ENCODE results near the gene USP38.

Gene USP38

DNA sequence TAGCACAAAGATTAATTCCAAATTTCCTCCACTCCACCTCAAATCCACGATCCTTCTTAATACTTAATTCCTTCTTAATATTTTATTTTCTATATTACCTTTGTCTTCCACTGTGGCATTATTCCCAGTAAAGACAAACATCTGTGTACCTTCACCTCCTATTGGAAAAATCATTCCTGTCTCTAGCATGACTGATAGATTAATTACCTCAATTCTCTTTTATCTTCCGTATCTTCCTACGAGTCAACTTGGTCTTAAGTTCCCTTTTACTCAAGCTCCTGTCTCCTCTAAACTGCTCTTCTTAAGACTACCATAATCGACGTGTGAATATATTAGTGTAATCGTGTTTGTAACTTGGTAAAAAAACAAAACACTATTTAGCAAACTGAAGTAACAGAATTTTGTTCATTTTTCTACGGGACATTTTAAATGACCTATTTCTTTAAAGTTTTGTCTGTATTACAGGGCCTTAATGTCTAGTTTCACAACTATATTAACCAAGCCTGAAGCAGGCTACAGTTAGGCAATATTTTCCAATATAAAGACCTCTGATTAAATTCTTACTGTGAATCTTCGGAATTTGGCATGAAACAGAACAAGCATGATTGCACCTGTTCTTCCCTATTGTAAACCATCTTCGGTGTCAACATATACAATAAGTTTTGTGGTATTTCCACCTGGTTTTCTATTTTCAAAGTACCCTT is 1.1 kb upstream of the USP38 start:
- Histone ChIP-seq H3K36me3 (peaks cover 0 to 12% (median 4%) of the 10 kb centered on the region in 11 experiments; a peak in 9 of 22 replicates), H4K20me1 (peaks cover 22 to 39% (median 37%) of the 10 kb centered on the region in 11 experiments; a peak in 20 of 22 replicates), H3K4me2 (peak overlapping the region; percentile 73 to 89 (median 82)), H3K4me1 (peaks cover 7 to 32% (median 22%) of the 10 kb centered on the region in 10 experiments), H3K9me3 (replicated peaks in 1 of 11) (no peaks in the 10 kb centered on the region), H3K27ac (peak overlapping the region; percentile 78 to 91 (median 86)), H3K9ac (peak overlapping the region; percentile 89 to 96 (median 91)), H3K27me3 (no peaks in the 10 kb centered on the region), H3K4me3 (peak overlapping the region; percentile 83 to 100 (median 96))
- no peak for TF ChIP-seq Cebpa-rat (IDR thresholded peaks at IDR 0.05)

DNA sequence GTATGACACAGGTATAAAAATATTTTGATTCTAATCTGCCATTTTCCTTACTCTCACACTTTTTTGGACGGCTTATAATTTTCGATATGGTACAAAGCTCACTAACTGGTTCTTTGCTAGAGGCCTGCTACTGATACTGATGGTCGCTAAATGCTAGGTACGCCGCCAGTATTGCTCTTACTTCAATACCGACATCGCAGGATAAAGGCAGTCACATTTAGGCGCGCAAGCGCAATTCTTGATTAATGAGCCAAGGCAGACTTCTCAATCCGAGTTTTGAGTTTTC is 557 bp upstream of the USP38 start:
- peaks cover 0 to 17% (median 9%) of the 10 kb centered on the region in 11 experiments; a peak in 11 of 22 replicates for H3K36me3 ChIP-seq
- peak overlapping the region; percentile 83 to 100 (median 96) for H3K4me3 ChIP-seq
- no peaks in the 10 kb centered on the region for H3K9me3 ChIP-seq (replicated peaks in 1 of 11)
- no peaks in the 10 kb centered on the region for H3K27me3 ChIP-seq
- H3K9ac ChIP-seq = peak overlapping the region; percentile 89 to 96 (median 91)
- H4K20me1 ChIP-seq = peaks cover 22 to 44% (median 42%) of the 10 kb centered on the region in 11 experiments; a peak in 20 of 22 replicates
- peaks cover 12 to 37% (median 27%) of the 10 kb centered on the region in 10 experiments for H3K4me1 ChIP-seq
- TF ChIP-seq Cebpa-rat (IDR thresholded peaks at IDR 0.05) = no peak
- H3K27ac ChIP-seq = peak overlapping the region; percentile 78 to 91 (median 86)
- H3K4me2 ChIP-seq = peak overlapping the region; percentile 73 to 89 (median 82)

DNA sequence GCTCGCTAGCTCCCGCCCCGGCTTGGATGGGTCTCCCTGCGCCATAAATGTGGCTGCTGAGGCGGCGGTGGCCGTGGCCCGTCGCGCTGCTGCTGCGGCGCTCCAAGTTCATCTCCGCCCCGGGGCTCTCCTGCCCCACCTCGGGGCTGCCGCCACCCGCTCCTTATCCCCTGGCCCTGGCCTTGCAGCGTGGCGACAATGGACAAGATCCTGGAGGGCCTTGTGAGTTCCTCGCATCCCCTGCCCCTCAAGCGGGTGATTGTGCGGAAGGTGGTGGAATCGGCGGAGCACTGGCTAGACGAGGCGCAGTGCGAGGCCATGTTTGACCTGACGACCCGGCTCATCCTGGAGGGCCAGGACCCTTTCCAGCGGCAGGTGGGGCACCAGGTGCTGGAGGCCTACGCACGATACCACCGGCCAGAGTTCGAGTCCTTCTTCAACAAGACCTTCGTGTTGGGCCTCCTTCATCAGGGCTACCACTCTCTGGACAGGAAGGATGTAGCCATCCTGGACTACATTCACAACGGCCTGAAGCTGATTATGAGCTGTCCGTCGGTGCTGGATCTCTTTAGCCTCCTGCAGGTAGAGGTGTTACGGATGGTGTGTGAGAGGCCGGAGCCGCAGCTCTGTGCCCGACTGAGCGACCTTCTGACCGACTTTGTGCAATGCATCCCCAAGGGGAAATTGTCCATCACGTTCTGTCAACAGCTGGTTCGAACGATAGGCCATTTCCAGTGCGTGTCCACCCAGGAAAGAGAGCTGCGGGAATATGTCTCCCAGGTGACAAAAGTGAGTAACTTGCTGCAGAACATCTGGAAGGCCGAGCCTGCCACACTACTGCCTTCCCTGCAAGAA is 763 bp downstream of the USP38 start:
- no peaks in the 10 kb centered on the region for H3K27me3 ChIP-seq
- H3K9ac ChIP-seq = peak overlapping the region; percentile 89 to 96 (median 91)
- H3K4me2 ChIP-seq = peak overlapping the region; percentile 82 to 98 (median 87)
- peaks cover 7 to 29% (median 22%) of the 10 kb centered on the region in 11 experiments; a peak in 21 of 22 replicates for H3K36me3 ChIP-seq
- peak overlapping the region; percentile 78 to 91 (median 86) for H3K27ac ChIP-seq
- no peak for TF ChIP-seq Cebpa-rat (IDR thresholded peaks at IDR 0.05)
- H4K20me1 ChIP-seq = peaks cover 22 to 56% (median 55%) of the 10 kb centered on the region in 11 experiments; a peak in 20 of 22 replicates
- H3K4me1 ChIP-seq = peaks cover 15 to 50% (median 38%) of the 10 kb centered on the region in 10 experiments
- H3K9me3 ChIP-seq (replicated peaks in 1 of 11) = no peaks in the 10 kb centered on the region
- H3K4me3 ChIP-seq = peak overlapping the region; percentile 83 to 100 (median 96)

DNA sequence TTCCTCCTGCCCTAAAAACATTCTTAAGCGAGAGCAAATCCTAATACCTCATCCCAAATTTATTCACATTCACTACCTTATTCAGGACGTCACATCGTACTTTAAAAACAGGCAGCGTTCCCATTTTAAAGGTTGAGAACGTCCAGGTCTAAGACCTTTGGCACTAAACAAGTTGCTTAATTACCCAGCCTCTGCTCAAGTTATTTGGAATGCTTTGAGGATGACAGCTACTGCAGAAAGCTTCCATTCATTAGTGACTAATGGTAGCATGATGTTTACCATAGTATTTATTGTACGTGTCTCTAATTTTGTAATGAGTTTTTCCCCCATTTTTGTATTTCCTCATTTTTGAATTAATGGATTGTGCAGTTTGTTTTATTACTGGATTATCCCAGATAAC is 1.5 kb downstream of the USP38 start:
- H3K36me3 ChIP-seq = peaks cover 15 to 35% (median 30%) of the 10 kb centered on the region in 11 experiments
- no peak for TF ChIP-seq Cebpa-rat (IDR thresholded peaks at IDR 0.05)
- no peaks in the 10 kb centered on the region for H3K9me3 ChIP-seq (replicated peaks in 1 of 11)
- H4K20me1 ChIP-seq = peaks cover 22 to 63% (median 59%) of the 10 kb centered on the region in 11 experiments; a peak in 20 of 22 replicates
- H3K4me2 ChIP-seq = peak overlapping the region; percentile 82 to 98 (median 87)
- H3K27ac ChIP-seq = peak overlapping the region; percentile 20 to 91 (median 86); a peak in 19 of 22 replicates
- H3K4me3 ChIP-seq = peak overlapping the region; percentile 83 to 100 (median 96)
- H3K9ac ChIP-seq = peak overlapping the region; percentile 89 to 96 (median 91)
- H3K27me3 ChIP-seq = no peaks in the 10 kb centered on the region
- H3K4me1 ChIP-seq = peaks cover 15 to 50% (median 40%) of the 10 kb centered on the region in 10 experiments

DNA sequence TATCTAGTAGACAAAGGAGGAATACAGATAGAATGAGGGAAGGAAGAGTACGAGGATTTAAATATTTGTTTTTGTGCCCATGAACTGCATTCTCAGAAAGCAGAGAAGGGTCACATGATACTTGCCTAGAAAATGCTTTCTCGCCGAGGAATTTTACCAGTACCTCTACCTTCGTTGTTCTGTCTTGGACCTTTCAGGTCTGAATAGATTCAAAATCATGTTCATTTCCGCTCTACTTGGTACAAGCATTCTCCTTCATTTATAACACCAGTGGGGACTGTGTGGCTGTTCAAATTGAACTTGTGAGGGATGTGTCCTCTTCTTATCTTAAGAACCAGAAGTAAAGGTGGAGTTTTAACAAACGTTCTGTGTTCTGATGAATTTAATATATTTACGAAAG is 1.9 kb downstream of the USP38 start:
- Histone ChIP-seq H3K27me3 (no peaks in the 10 kb centered on the region), H3K4me1 (peaks cover 15 to 50% (median 40%) of the 10 kb centered on the region in 10 experiments), H3K9me3 (replicated peaks in 1 of 11) (no peaks in the 10 kb centered on the region), H3K4me3 (peak overlapping the region; percentile 83 to 100 (median 96)), H3K9ac (peak overlapping the region; percentile 89 to 96 (median 91)), H3K27ac (peak overlapping the region; percentile 20 to 91 (median 86); a peak in 16 of 22 replicates), H3K36me3 (peaks cover 19 to 39% (median 34%) of the 10 kb centered on the region in 11 experiments), H4K20me1 (peaks cover 22 to 68% (median 62%) of the 10 kb centered on the region in 11 experiments; a peak in 20 of 22 replicates), H3K4me2 (peak overlapping the region; percentile 82 to 98 (median 87))
- no peak for TF ChIP-seq Cebpa-rat (IDR thresholded peaks at IDR 0.05)

DNA sequence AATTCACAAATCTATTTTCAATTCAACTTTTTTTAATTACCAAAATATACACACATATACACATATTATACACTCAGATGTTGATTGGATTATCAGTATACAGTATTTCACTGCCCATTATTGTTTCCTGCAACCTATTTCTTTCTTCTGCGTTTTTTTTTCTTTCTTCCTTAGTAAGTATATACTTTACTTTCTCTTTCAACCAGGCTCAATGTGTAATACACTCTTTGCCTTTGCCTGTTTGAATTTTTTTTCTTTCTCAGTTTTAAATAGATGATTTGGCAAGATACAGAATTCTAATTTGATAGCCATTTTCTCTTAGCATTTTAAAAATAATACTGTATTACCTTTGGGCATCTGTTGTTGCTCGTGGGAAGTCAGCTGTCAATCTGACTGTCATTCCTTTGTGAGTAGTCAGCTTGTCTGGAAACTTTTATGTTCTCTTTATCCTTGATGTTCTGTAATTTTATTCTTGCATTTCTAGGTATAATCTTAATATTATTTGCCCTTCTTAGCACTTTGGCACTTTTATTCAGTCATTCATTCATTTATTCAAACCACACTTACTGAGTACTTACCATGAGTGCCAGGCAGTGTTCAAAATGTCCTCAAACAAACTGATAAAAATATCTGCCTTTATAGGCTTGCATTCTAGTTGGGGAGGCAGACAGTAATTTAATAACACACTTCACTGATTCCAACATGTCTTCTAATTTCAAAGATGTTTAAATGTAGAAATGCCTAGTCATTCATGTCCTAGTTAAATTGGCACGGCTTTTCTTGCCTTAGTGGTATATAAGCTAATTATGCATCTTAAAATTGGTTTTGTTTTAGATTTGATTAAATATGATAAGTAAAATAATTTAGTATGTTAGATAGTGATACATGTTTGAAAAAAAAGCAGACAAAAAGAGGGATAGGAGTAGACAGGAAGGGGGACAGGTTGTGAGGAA is 3.7 kb downstream of the USP38 start:
- Histone ChIP-seq H3K9ac (peak overlapping the region; percentile 3 to 96 (median 35); a peak in 14 of 22 replicates), H4K20me1 (peaks cover 33 to 84% (median 68%) of the 10 kb centered on the region in 11 experiments; a peak in 20 of 22 replicates)

DNA sequence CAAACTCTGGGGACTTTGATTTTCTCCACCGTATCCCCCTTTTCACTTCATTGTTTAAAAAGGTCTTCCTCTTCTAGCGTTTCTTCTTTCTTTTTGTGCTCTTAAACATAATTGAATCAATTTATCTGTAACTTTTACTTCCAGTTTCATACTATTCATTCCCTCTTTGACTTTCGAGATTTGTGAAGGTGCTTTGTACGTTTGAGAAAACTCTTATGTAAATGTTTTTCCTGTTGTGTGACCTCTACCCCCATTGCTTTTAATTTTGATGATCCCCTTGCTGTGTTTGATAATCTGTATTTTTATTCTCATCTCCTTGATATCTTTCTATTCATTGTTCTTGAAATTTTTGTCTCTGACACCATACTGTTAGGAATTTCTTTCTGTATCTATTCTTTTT is 4.8 kb downstream of the USP38 start:
- Histone ChIP-seq H3K4me3 (peak overlapping the region in 1 of 10 experiments; percentile 96; a peak in 1 of 20 replicates), H3K9ac (no peak overlapping the region), H3K27me3 (no peaks in the 10 kb centered on the region), H3K36me3 (peaks cover 47 to 68% (median 63%) of the 10 kb centered on the region in 11 experiments), H3K4me2 (peak overlapping the region; percentile 82 to 98 (median 87); a peak in 16 of 22 replicates), H4K20me1 (peaks cover 38 to 95% (median 76%) of the 10 kb centered on the region in 11 experiments; a peak in 20 of 22 replicates), H3K4me1 (peaks cover 12 to 34% (median 31%) of the 10 kb centered on the region in 10 experiments), H3K27ac (no peak overlapping the region), H3K9me3 (replicated peaks in 1 of 11) (no peaks in the 10 kb centered on the region)
- no peak for TF ChIP-seq Cebpa-rat (IDR thresholded peaks at IDR 0.05)

More for the DNA sequence above, 3.7 kb downstream of the USP38 start:
- TF ChIP-seq Cebpa-rat (IDR thresholded peaks at IDR 0.05) = no peak
- H3K27me3 ChIP-seq = no peaks in the 10 kb centered on the region
- H3K4me2 ChIP-seq = peak overlapping the region; percentile 82 to 98 (median 87)
- H3K27ac ChIP-seq = peak overlapping the region in 5 of 11 experiments; percentile 7 to 46 (median 21); a peak in 5 of 22 replicates
- peak overlapping the region; percentile 83 to 100 (median 96); a peak in 19 of 20 replicates for H3K4me3 ChIP-seq
- H3K4me1 ChIP-seq = peaks cover 15 to 41% (median 38%) of the 10 kb centered on the region in 10 experiments
- H3K9me3 ChIP-seq (replicated peaks in 1 of 11) = no peaks in the 10 kb centered on the region
- peaks cover 37 to 57% (median 52%) of the 10 kb centered on the region in 11 experiments for H3K36me3 ChIP-seq

DNA sequence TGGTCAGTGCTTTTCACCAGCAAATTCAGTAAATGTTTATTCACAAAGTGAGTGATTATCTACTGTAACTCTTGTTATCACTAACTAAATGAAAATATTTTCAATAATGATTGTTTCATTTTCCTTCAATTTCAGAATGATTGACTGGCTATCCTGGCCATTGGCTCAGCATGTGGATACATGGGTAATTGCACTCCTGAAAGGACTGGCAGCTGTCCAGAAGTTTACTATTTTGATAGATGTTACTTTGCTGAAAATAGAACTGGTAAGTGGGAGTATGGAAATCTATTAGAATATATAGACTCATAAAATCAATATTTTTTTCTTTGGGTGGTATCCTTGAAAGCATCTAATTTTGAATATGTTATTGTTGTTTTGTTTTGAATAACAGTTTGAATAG is 10.9 kb downstream of the USP38 start:
- no peaks in the 10 kb centered on the region for H3K27me3 ChIP-seq
- peaks cover 8 to 60% (median 43%) of the 10 kb centered on the region in 11 experiments; a peak in 16 of 22 replicates for H4K20me1 ChIP-seq
- no peaks in the 10 kb centered on the region for H3K9me3 ChIP-seq (replicated peaks in 1 of 11)
- no peak overlapping the region for H3K9ac ChIP-seq
- no peak overlapping the region for H3K4me2 ChIP-seq
- no peak overlapping the region for H3K4me3 ChIP-seq
- H3K4me1 ChIP-seq = peaks cover 0 to under 1% (median 0%) of the 10 kb centered on the region in 10 experiments; a peak in 1 of 20 replicates
- no peak overlapping the region for H3K27ac ChIP-seq
- peaks cover 99 to 100% (median 100%) of the 10 kb centered on the region in 11 experiments for H3K36me3 ChIP-seq
- TF ChIP-seq Cebpa-rat (IDR thresholded peaks at IDR 0.05) = no peak
